Measurements from ENCODE around the gene CCL4. TPM values are rescaled to one million over a fixed set of nuclear protein-coding genes. Genes with fewer than 3 reads are reported as not detected.

CCL4 gene
- total RNA-seq, 4 donors from 2014 or later = 0.97 TPM; not detected in 3

GRCh38 chr17:36130346-36130745 lies 26.7 kb downstream of the CCL4 start:
- WGBS = 54% methylated on average over 5 of the region's 5 CpGs
- Histone ChIP-seq H3K27ac (no peak overlapping the region), H3K9me3 (peaks cover 13% of the 10 kb centered on the region), H3K27me3 (peaks cover 30% of the 10 kb centered on the region), H3K4me1 (no peaks in the 10 kb centered on the region), H3K36me3 (no peaks in the 10 kb centered on the region), H3K4me3 (no peak overlapping the region)
- TF ChIP-seq CTCF (IDR thresholded peaks at IDR 0.05) = no peak
- TF ChIP-seq EP300 (IDR thresholded peaks at IDR 0.05) = no peak
- no peak for DNase-seq (ENCODE audit: low spot score in 2 of 2)

- no peaks in the 10 kb centered on the region for H3K36me3 ChIP-seq
- peaks cover 2% of the 10 kb centered on the region for H3K9me3 ChIP-seq
- no peak for TF ChIP-seq POLR2AphosphoS5 (IDR thresholded peaks at IDR 0.05)
- no peak for TF ChIP-seq CTCF (IDR thresholded peaks at IDR 0.05)
- TF ChIP-seq EP300 (IDR thresholded peaks at IDR 0.05) = no peak
- no peak for TF ChIP-seq POLR2A (IDR thresholded peaks at IDR 0.05)
- no peak overlapping the region for H3K27ac ChIP-seq
- no peak overlapping the region for H3K4me3 ChIP-seq
- peaks cover 25% of the 10 kb centered on the region for H3K27me3 ChIP-seq
- no peak for DNase-seq (ENCODE audit: low spot score in 2 of 2)
- no peaks in the 10 kb centered on the region for H3K4me1 ChIP-seq
- WGBS = 63% methylated on average over 2 of the region's 2 CpGs
Observed at GRCh38 chr17:36131421-36131820, 27.8 kb downstream of the CCL4 start.

GRCh38 chr17:36131931-36132330 lies 28.3 kb downstream of the CCL4 start:
- Histone ChIP-seq H3K9me3 (no peaks in the 10 kb centered on the region), H3K27ac (no peak overlapping the region), H3K4me1 (no peaks in the 10 kb centered on the region), H3K36me3 (no peaks in the 10 kb centered on the region), H3K4me3 (no peak overlapping the region), H3K27me3 (peaks cover 25% of the 10 kb centered on the region)
- DNase-seq (ENCODE audit: low spot score in 2 of 2) = no peak
- TF ChIP-seq EP300 (IDR thresholded peaks at IDR 0.05) (no peak), CTCF (IDR thresholded peaks at IDR 0.05) (no peak), POLR2AphosphoS5 (IDR thresholded peaks at IDR 0.05) (no peak), POLR2A (IDR thresholded peaks at IDR 0.05) (no peak)
- WGBS = 79% methylated on average over 3 of the region's 3 CpGs

- 49% methylated on average over 2 of the region's 2 CpGs for WGBS
- Histone ChIP-seq H3K36me3 (no peaks in the 10 kb centered on the region), H3K4me1 (no peaks in the 10 kb centered on the region), H3K27ac (no peak overlapping the region), H3K4me3 (no peak overlapping the region), H3K9me3 (no peaks in the 10 kb centered on the region), H3K27me3 (peaks cover 23% of the 10 kb centered on the region)
- no peak for DNase-seq (ENCODE audit: low spot score in 2 of 2)
- TF ChIP-seq EP300 (IDR thresholded peaks at IDR 0.05) (no peak), CTCF (IDR thresholded peaks at IDR 0.05) (no peak), POLR2AphosphoS5 (IDR thresholded peaks at IDR 0.05) (no peak), POLR2A (IDR thresholded peaks at IDR 0.05) (no peak)
Observed at GRCh38 chr17:36132421-36132831, 28.8 kb downstream of the CCL4 start.

GRCh38 chr17:36133602-36134236 lies 30.1 kb downstream of the CCL4 start:
- no peak overlapping the region for H3K4me3 ChIP-seq
- no peak for DNase-seq (ENCODE audit: low spot score in 2 of 2)

More at GRCh38 chr17:36133602-36134236, 30.1 kb downstream of the CCL4 start:
- TF ChIP-seq CTCF (IDR thresholded peaks at IDR 0.05) (no peak), POLR2AphosphoS5 (IDR thresholded peaks at IDR 0.05) (no peak), POLR2A (IDR thresholded peaks at IDR 0.05) (no peak)
- Histone ChIP-seq H3K27ac (no peak overlapping the region), H3K9me3 (no peaks in the 10 kb centered on the region), H3K4me1 (no peaks in the 10 kb centered on the region), H3K27me3 (peaks cover 12% of the 10 kb centered on the region), H3K36me3 (no peaks in the 10 kb centered on the region)
- WGBS = 58% methylated on average over 4 of the region's 4 CpGs

All from suprapubic skin (tissue), 4 donors.